Adrenal gland (tissue), 12 donors: ENCODE measurements around the gene ADAM15. TPM values are rescaled to one million over a fixed set of nuclear protein-coding genes. Genes with fewer than 3 reads are reported as not detected.

Source experiments
- DNase-seq, 7 donors: peaks; one replicate each; pipeline ENCODE4 v3.0.0-alpha.2; 2019 to 2020
- H3K27ac ChIP-seq, 5 donors: fragments of 200-600 bp; sonication (generic) in 4 of 5; 1 replicate in 3 of 5; 2 replicates in 2 of 5; pipeline versions ENCODE4 v1.5.1 to v1.8.0; 2016 to 2020; ENCODE audit warnings: mild to moderate bottlenecking in 1 of 5
- H3K27me3 ChIP-seq: fragments of 200-600 bp; 2 replicates; pipeline ENCODE4 v1.8.0; 2021
- H3K36me3 ChIP-seq, 2 donors: fragments of 200-600 bp; replicated peaks in 1 of 2; 1 replicate in 1 of 2; 2 replicates in 1 of 2; pipeline versions ENCODE4 v1.5.1 to v1.8.0; 2018 to 2022
- H3K4me1 ChIP-seq, 2 donors: fragments of 200-600 bp; replicated peaks in 1 of 2; 1 replicate in 1 of 2; 2 replicates in 1 of 2; pipeline versions ENCODE4 v1.5.1 to v1.8.0; 2018 to 2021
- H3K4me3 ChIP-seq, 4 donors: fragments of 200-600 bp; sonication (generic) in 3 of 4; one replicate each; pipeline ENCODE4 v1.5.1; 2016 to 2018
- H3K9me3 ChIP-seq, 3 donors: fragments of 200-600 bp; sonication (generic) in 1 of 3; replicated peaks in 1 of 3; 1 replicate in 2 of 3; 2 replicates in 1 of 3; pipeline versions ENCODE4 v1.5.1 to v1.8.0; 2016 to 2021
- POLR2A ChIP-seq, 2 donors: fragments of 450-650 bp; IDR thresholded peaks; one replicate each; pipeline ENCODE4 v1.6.1; 2017; ENCODE audit warnings: antibody characterized with exemption in 2 of 2, mild to moderate bottlenecking in 2 of 2, moderate library complexity in 1 of 2
- WGBS, 4 donors: extraction: QIAGEN DNeasy Blood & Tissue Kit in 2 of 4; methylation state at CpG; one replicate each; pipeline versions ENCODE4 v1.1.5 to v1.1.7; 2013 to 2017; 5-methylcytosine and 5-hydroxymethylcytosine counted together
- intact Hi-C, 2 donors: fragments of 100-400 bp; cut with DNase I; formaldehyde crosslinking; loops; one replicate each; pipeline versions ENCODE4 v1.14.1 to v1.15.0; 2022 to 2023
- polyA plus RNA-seq, 3 donors: library from polyadenylated mRNA; stranded (reverse); fragments of 200-250 nt in 2 of 3; fragments of 350-450 nt in 1 of 3; fragmentation: Illumina TruSeq in 1 of 3; extraction: RNeasy Lipid Tissue Mini Kit (QIAGEN cat#74804) in 1 of 3; gene quantifications; one replicate each; pipeline ENCODE4 v1.2.3, GENCODE V29; 2013 to 2014
- total RNA-seq, 9 donors: library from RNA; depleted of rRNA in 4 of 9; stranded (reverse); fragments of >200 nt in 4 of 9; fragments of 120-200 nt in 1 of 9; fragmentation: NEBNext Ultra II Directional in 1 of 9; extraction: Animal tissue kit (Norgen Biotek cat#: 25700) in 1 of 9; gene quantifications; one replicate each; pipeline versions ENCODE4 v1.1.0 to v1.2.4, GENCODE V29; 2013 to 2023
- TF ChIP-seq, protein P1 (sequence below), 6 experiments: fragments of 450-650 bp in 4 of 6; fragments of 200-600 bp in 2 of 6; sonication (generic) in 1 of 6; IDR thresholded peaks; 1 replicate in 5 of 6; 2 replicates in 1 of 6; pipeline versions ENCODE4 v1.5.1 to v1.8.0; 2016 to 2021; ENCODE audit warnings: antibody characterized with exemption in 6 of 6, mild to moderate bottlenecking in 2 of 6, moderate library complexity in 1 of 6
- donor health status: healthy with polysubstance abuse.
- donor health status: Bipolar disorder and iron deficiency.
- donor health status: DM: yes; HTN: yes; CAD: no.
- donor health status: DM: no; HTN: no; CAD: no.
- donor health status: DM: no; HTN: no; CAD: no.
- donor health status: DM: yes; HTN: yes; CAD: no.

The ADAM15 gene
- total and polyA plus RNA-seq, 12 donors: 11.6 to 269 (median 59.3) TPM

DNA sequence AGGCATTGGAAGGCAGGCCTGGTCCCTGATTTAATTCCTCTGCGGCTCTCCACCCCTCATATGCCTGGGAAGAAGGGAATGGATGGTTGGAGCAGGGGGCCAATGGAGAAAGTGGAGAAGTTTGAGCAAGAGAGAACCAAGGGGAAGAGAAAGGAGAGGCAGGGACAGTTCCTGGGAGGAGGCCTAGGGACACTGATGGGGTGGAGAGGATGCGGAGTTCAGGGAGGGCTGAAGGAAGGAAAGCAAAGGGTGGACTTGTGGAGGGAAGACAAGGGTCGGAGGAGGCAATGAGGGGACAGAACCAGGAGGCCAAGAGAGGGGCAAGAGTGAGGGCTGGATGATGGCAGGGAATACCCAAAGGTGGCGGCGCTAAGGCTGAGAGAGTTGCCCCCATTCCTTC, 41.4 kb upstream of the ADAM15 start:
- intact Hi-C loops: no loop called here
- Histone ChIP-seq H3K4me3 (no peak overlapping the region), H3K9me3 (no peaks in the 10 kb centered on the region), H3K36me3 (peaks cover 0 to 4% of the 10 kb centered on the region in 2 donors), H3K27ac (peak overlapping the region in 2 of 5 donors; percentile 12 to 99), H3K4me1 (peaks cover 78% of the 10 kb centered on the region in 2 donors), H3K27me3 (no peaks in the 10 kb centered on the region)
- 86 to 92% (median 89%) methylated on average over 5 of the region's 5 CpGs for WGBS, 4 donors
- TF ChIP-seq POLR2A (IDR thresholded peaks at IDR 0.05): no peak
- TF ChIP-seq, protein P1, sequence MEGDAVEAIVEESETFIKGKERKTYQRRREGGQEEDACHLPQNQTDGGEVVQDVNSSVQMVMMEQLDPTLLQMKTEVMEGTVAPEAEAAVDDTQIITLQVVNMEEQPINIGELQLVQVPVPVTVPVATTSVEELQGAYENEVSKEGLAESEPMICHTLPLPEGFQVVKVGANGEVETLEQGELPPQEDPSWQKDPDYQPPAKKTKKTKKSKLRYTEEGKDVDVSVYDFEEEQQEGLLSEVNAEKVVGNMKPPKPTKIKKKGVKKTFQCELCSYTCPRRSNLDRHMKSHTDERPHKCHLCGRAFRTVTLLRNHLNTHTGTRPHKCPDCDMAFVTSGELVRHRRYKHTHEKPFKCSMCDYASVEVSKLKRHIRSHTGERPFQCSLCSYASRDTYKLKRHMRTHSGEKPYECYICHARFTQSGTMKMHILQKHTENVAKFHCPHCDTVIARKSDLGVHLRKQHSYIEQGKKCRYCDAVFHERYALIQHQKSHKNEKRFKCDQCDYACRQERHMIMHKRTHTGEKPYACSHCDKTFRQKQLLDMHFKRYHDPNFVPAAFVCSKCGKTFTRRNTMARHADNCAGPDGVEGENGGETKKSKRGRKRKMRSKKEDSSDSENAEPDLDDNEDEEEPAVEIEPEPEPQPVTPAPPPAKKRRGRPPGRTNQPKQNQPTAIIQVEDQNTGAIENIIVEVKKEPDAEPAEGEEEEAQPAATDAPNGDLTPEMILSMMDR (IDR thresholded peaks at IDR 0.05): no peak
- DNase-seq: peak in 2 of 7 donors; percentile 13 to 51

DNA sequence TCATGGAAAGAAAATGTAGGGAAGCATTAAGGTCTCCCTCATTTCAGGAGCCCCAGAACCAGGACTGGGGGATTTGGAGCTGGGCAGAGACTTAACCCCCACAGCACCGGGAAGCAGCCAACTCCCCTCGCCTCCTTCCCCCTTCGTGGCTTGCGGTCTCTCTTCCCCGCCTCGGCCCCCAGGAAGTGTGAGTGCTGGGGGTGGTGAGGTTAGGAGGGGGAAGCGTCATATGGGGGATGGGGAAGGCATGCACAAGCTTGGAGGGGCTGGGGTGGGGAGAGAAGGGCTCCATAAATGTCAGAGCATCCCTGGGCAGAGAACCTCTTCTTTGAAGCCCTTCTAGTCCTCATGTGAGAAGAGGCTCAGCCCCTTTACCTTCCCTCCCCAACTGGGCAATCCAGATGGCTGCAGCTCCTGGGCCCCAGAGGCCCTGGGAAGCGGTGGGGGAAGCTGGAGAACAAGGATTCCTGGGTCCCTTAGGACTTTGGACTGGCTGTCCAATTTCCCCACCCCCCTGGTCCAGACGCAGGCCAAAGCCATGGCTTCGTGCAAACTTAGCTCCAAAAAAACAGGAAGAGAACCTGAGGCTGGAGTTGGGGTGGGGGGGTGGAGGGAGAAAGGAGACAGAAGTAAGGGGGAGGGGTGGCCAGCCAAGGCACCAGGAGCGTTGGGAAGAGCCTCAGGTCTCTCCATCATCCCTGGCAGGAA, 40.8 kb upstream of the ADAM15 start:
- H3K27ac ChIP-seq: peak overlapping the region in 3 of 5 donors; percentile 64 to 99 (median 75)

DNA sequence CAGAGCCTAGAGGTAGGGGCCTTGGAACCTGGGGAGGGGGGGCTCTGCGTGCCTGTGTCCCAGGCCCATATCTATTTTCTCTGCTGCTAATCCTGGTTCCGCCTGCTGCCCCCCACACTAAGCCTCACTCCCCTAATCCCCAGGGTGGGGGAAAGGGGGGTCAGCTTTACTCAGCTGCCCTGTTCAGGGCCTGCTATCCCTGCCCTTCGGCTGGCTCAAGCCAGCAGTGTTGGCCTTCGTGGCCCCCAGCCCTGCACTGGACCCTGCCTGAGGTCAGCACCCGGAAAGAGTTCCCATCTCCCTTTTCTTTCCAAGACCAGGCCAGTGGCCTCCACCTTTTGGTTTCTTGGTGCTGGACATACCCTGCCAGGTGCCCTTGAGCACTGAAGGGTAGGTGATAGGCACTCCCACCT, 40.1 kb upstream of the ADAM15 start:
- intact Hi-C loops: no loop called here
- no peaks in the 10 kb centered on the region for H3K9me3 ChIP-seq
- no peak for TF ChIP-seq POLR2A (IDR thresholded peaks at IDR 0.05)
- TF ChIP-seq, protein P1 (IDR thresholded peaks at IDR 0.05): no peak
- peak overlapping the region; percentile 30 to 99 (median 64) for H3K27ac ChIP-seq
- peaks cover 65 to 67% of the 10 kb centered on the region in 2 donors for H3K4me1 ChIP-seq
- WGBS, 4 donors: 46 to 63% (median 51%) methylated on average over 4 to 5 of the region's 5 CpGs
- no peaks in the 10 kb centered on the region for H3K27me3 ChIP-seq
- peak in 1 of 7 donors; percentile 16 for DNase-seq
- H3K4me3 ChIP-seq: no peak overlapping the region
- peaks cover 0 to 16% of the 10 kb centered on the region in 2 donors for H3K36me3 ChIP-seq

More for the DNA sequence above, 40.8 kb upstream of the ADAM15 start:
- peaks cover 71 to 72% of the 10 kb centered on the region in 2 donors for H3K4me1 ChIP-seq
- DNase-seq: peak in 3 of 7 donors; percentile 16 to 51 (median 18)
- no peaks in the 10 kb centered on the region for H3K9me3 ChIP-seq
- TF ChIP-seq, protein P1 (IDR thresholded peaks at IDR 0.05): no peak
- no peak for TF ChIP-seq POLR2A (IDR thresholded peaks at IDR 0.05)
- intact Hi-C loops: no loop called here
- H3K4me3 ChIP-seq: no peak overlapping the region
- 58 to 72% (median 64%) methylated on average over 7 to 11 of the region's 11 CpGs for WGBS, 4 donors
- peaks cover 0 to 10% of the 10 kb centered on the region in 2 donors for H3K36me3 ChIP-seq
- H3K27me3 ChIP-seq: no peaks in the 10 kb centered on the region

DNA sequence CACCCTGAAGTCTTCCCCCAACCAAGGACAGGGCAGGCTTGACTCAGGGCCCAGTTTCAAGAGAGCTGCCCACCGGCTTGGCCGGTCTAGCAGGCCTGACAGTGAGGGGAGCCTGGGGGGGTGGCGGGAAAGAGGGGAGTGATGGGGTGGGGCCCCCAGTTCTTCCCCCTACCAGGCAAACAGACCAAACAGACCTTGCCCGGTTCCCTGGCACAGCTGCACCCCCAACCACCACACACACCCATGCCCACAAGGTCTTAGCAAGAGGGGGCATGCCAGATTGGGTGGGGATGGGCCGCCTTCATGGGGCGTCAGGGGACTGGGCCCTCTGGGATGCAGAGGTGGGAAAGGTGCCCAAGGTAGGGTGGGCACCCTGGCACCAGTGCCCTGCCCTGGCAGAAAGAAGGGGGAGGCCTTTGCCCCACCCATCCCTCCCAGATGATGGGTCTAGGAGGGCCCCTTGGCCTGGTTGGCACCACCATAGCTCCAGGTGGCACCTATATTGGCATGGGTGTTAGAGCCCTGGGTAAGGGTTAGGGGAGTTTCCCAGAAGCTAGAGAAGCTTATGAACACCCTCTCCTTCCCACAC, 39.6 kb upstream of the ADAM15 start:
- Histone ChIP-seq H3K4me1 (peaks cover 62 to 63% of the 10 kb centered on the region in 2 donors), H3K9me3 (no peaks in the 10 kb centered on the region), H3K36me3 (peaks cover 0 to 21% of the 10 kb centered on the region in 2 donors), H3K27me3 (no peaks in the 10 kb centered on the region), H3K4me3 (no peak overlapping the region), H3K27ac (peak overlapping the region; percentile 30 to 99 (median 64))
- 60 to 100% (median 73%) methylated on average over 1 to 6 of the region's 6 CpGs for WGBS, 4 donors
- DNase-seq: peak in 1 of 7 donors; percentile 32
- no peak for TF ChIP-seq POLR2A (IDR thresholded peaks at IDR 0.05)
- TF ChIP-seq, protein P1 (IDR thresholded peaks at IDR 0.05): no peak
- intact Hi-C loops: no loop called here
